Measurements from ENCODE around the gene PLK1. TPM values are rescaled to one million over a fixed set of nuclear protein-coding genes. Genes with fewer than 3 reads are reported as not detected.

PLK1 gene
- total and polyA plus RNA-seq, 2 of the 13 experiments (the other 11 are each of a cell fraction or from before 2014, with no cell fraction given), result 71.5 to 76.3 TPM

DNA sequence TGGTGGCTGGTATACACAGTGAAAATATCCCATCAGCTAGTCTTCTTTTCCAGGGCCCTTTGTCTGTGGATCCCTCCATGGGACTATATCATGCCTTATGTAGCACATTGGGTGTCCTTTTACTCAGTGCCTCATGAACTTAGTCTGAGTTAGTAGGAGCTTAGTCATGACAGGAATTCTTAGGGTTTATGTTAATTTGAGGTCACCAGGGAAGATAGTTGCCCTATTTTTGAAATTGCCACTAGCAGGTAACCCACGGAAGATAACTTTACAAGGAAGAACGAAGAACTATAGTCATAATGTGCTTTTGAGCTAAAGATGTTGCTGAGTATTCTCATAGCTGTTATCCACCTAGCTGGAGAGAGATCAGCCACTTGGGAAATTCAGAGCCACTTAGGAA is 14.8 kb upstream of the PLK1 start (continued):
- TF ChIP-seq, protein P1, sequence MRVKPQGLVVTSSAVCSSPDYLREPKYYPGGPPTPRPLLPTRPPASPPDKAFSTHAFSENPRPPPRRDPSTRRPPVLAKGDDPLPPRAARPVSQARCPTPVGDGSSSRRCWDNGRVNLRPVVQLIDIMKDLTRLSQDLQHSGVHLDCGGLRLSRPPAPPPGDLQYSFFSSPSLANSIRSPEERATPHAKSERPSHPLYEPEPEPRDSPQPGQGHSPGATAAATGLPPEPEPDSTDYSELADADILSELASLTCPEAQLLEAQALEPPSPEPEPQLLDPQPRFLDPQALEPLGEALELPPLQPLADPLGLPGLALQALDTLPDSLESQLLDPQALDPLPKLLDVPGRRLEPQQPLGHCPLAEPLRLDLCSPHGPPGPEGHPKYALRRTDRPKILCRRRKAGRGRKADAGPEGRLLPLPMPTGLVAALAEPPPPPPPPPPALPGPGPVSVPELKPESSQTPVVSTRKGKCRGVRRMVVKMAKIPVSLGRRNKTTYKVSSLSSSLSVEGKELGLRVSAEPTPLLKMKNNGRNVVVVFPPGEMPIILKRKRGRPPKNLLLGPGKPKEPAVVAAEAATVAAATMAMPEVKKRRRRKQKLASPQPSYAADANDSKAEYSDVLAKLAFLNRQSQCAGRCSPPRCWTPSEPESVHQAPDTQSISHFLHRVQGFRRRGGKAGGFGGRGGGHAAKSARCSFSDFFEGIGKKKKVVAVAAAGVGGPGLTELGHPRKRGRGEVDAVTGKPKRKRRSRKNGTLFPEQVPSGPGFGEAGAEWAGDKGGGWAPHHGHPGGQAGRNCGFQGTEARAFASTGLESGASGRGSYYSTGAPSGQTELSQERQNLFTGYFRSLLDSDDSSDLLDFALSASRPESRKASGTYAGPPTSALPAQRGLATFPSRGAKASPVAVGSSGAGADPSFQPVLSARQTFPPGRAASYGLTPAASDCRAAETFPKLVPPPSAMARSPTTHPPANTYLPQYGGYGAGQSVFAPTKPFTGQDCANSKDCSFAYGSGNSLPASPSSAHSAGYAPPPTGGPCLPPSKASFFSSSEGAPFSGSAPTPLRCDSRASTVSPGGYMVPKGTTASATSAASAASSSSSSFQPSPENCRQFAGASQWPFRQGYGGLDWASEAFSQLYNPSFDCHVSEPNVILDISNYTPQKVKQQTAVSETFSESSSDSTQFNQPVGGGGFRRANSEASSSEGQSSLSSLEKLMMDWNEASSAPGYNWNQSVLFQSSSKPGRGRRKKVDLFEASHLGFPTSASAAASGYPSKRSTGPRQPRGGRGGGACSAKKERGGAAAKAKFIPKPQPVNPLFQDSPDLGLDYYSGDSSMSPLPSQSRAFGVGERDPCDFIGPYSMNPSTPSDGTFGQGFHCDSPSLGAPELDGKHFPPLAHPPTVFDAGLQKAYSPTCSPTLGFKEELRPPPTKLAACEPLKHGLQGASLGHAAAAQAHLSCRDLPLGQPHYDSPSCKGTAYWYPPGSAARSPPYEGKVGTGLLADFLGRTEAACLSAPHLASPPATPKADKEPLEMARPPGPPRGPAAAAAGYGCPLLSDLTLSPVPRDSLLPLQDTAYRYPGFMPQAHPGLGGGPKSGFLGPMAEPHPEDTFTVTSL (CRISPR knock-in tag; IDR thresholded peaks at IDR 0.05; ENCODE audit: borderline replicate concordance), result no peak
- TF ChIP-seq, protein P2, sequence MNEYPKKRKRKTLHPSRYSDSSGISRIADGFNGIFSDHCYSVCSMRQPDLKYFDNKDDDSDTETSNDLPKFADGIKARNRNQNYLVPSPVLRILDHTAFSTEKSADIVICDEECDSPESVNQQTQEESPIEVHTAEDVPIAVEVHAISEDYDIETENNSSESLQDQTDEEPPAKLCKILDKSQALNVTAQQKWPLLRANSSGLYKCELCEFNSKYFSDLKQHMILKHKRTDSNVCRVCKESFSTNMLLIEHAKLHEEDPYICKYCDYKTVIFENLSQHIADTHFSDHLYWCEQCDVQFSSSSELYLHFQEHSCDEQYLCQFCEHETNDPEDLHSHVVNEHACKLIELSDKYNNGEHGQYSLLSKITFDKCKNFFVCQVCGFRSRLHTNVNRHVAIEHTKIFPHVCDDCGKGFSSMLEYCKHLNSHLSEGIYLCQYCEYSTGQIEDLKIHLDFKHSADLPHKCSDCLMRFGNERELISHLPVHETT (CRISPR knock-in tag; conservative IDR thresholded peaks at IDR 0.05), result no peak

DNA sequence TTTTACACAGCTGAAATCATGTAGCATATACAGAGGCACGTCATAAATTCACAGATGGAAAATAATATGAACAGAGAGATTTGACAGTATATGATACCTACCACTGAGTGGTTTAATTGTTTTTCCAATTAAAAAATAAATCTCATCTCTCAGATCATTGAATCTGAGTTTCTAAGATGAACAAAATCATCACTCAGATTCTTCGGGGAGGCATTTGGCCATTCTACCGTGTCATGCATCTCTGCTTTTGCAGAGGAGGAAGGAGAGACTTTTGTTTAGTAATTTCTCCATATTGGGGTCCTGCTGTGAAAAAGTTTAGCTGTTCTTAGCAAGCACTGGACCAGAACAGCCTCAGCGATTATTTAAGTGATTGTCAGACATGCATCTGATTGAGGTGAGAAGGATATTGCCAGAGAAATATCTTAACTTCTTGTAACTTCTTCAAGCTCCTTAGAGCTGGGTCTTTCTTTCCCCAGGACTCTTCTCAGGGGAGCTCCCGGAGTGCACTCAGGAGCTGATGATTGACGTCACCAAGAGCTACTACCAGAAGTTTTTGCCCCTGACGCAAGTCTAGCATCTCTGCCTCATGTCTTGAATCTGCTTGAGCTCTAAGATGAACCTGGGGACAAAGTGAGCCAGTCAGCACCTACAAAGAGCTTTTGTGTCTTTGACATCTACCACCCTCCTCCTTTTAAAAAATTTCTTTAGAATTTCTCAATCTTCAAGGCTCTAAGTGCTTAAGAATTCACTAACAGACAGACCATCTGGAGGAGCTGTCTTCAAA is 11.9 kb upstream of the PLK1 start:
- FAIRE-seq, result no peak
- no peak overlapping the region for H3K4me2 ChIP-seq (ENCODE audit: low read depth, low read length)
- no peak overlapping the region for H2AFZ ChIP-seq (ENCODE audit: low read length)
- H3K4me3 ChIP-seq (replicated peaks in 1 of 3; ENCODE audit: insufficient read depth in 1 of 3, low read depth in 2 of 3, low read length in 3 of 3), result no peak overlapping the region
- H3K36me3 ChIP-seq (replicated peaks in 1 of 2; ENCODE audit: control insufficient read depth in 1 of 2, insufficient read depth in 2 of 2, low read length in 2 of 2), result peaks cover 48 to 95% of the 10 kb centered on the region in 2 experiments
- H4K20me1 ChIP-seq (ENCODE audit: insufficient read depth, low read length), result no peaks in the 10 kb centered on the region
- no TSS peak for BruUV-seq (replicated peaks)
- H3K27me3 ChIP-seq (ENCODE audit: control insufficient read depth in 1 of 2, insufficient read depth in 2 of 2, low read length in 2 of 2), result no peaks in the 10 kb centered on the region
- no peak for ATAC-seq
- DNase-seq (ENCODE audit: low spot score), result no peak
- no peak for TF ChIP-seq ZNF543 (CRISPR knock-in tag; IDR thresholded peaks at IDR 0.05)
- TF ChIP-seq SRSF1 (optimal IDR thresholded peaks at IDR 0.05; ENCODE audit: low read depth, low read length), result no peak
- no peak for TF ChIP-seq MYPOP (CRISPR knock-in tag; IDR thresholded peaks at IDR 0.05)
- TF ChIP-seq ZNF33B (CRISPR knock-in tag; IDR thresholded peaks at IDR 0.05), result no peak
- no peak for TF ChIP-seq ZNF337 (CRISPR knock-in tag; IDR thresholded peaks at IDR 0.05; ENCODE audit: borderline replicate concordance, low read depth)
- WGBS (ENCODE audit: low lambda C conversion rate), result 98% methylated on average over 7 of the region's 7 CpGs
- intact Hi-C loops (cut with micrococcal nuclease; ENCODE audit: unreplicated experiment), result no loop called here
- H3K79me2 ChIP-seq (ENCODE audit: insufficient read depth, low read length), result no peaks in the 10 kb centered on the region
- no peaks in the 10 kb centered on the region for H3K4me1 ChIP-seq (ENCODE audit: insufficient read depth, low read length)
- ChIA-PET POLR2A (interaction anchor here (1.0 kb wide), 1 partner anchor 25 kb away, joined by 3 read pairs; no protein-coding TSS in a partner anchor), CTCF (ENCODE audit: low intra/inter-chr PET ratio, low total read pairs) (no interaction called here)
- H3K9me3 ChIP-seq (ENCODE audit: low read length), result no peaks in the 10 kb centered on the region
- H3K9ac ChIP-seq (ENCODE audit: insufficient read depth, low read depth, low read length), result no peak overlapping the region
- H3K27ac ChIP-seq (ENCODE audit: extremely low read length, insufficient read depth, low read length), result no peak overlapping the region
- in situ Hi-C loops (cut with HindIII; ENCODE audit: extremely low pct_ligation_motif_present, low pct_unique_long_range_greater_than_20kb), result no loop called here

Data from HepG2 (cell line).